Fibroblast of lung (primary cell): Measurements from ENCODE around the gene FBXW5.

ENCODE experiments used
- CTCF ChIP-seq, 2 donors: IDR thresholded peaks in 1 of 2; conservative IDR thresholded peaks in 1 of 2; 1 replicate in 1 of 2; 2 replicates in 1 of 2; pipeline ENCODE4 v1.5.1; 2011 to 2012; ENCODE audit warnings: low read length in 2 of 2, control low read depth in 1 of 2, inconsistent platforms in 1 of 2, low read depth in 1 of 2, mild to moderate bottlenecking in 1 of 2
- EZH2 ChIP-seq: IDR thresholded peaks from 2 replicates; pipeline ENCODE4 v1.5.1; 2012; ENCODE audit warnings: low read length, control low read depth, mild to moderate bottlenecking; ENCODE audit errors: missing control alignments

- TF ChIP-seq CTCF (conservative IDR thresholded peaks at IDR 0.05 in 1 of 2, IDR thresholded peaks at IDR 0.05 in 1 of 2; ENCODE audit: low read depth in 1 of 2, low read length in 2 of 2) (no peak), EZH2 (no peak)
Measured at GRCh38 chr9:136979769-136980587, 35.4 kb upstream of the FBXW5 start.
